ENCODE measurements around the gene CEP170. TPM values are rescaled to one million over a fixed set of nuclear protein-coding genes. Genes with fewer than 3 reads are reported as not detected.
A peak's percentile ranks its signal among the peaks of the same experiment; 100 is the strongest.

Gene CEP170
- 91.8 and 105 TPM in 2 replicates for total RNA-seq (2014; rRNA removed)
- polyA plus RNA-seq (2012): 19.8 TPM

DNA sequence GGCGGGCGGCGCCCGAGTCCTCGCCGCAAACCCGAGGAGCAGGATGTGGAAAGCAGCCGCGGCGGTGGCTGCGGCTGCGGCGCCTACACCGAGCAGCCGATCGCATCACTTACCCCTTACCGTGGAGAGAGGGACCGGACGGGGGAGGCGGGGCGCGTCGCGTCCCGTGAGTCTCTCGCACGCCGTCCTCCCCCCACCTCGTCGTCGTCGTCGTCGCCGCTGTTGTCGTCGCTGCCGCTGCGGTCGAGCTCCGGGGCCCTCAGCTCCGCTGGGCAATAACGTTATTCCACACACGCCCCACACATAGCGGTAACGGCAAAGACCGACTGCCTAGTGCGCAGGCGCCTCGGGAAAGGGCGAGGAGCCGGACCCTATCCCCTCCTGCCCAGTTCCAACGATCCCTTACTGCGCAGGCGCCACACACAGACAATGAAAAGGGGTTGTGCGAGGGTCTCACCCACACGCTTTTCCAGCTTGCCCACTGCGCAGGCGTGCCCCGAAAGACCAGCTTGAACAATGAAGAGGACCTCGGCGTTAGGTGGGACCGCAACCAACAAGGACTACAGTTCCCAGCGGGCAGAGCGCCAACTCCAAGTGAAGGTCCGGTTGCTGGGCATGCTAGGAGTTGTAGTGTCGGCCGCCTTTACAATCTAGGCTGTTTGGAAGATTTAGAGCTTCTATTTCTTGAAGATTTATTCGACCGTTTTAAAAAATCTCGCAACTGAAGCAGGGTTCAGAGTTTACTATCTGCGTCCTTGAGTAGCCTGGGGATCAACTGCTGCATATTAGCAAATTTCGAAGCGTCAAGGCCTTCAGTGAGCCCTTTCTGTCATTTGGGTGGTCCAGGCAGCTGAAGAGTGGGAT, at the start of gene CEP170:
TSS of gene CEP170 (minus strand) at position 355 of the 864 bp plus-strand sequence. CDS start 30,001 bp downstream, outside the sequence.
- DNase-seq (ENCODE audit: low read depth): peak; percentile 98

- DNase-seq (ENCODE audit: low read depth): peak; percentile 41
Observed at GRCh38 chr1:243301059-243301458, 46.0 kb upstream of the CEP170 start.

DNA sequence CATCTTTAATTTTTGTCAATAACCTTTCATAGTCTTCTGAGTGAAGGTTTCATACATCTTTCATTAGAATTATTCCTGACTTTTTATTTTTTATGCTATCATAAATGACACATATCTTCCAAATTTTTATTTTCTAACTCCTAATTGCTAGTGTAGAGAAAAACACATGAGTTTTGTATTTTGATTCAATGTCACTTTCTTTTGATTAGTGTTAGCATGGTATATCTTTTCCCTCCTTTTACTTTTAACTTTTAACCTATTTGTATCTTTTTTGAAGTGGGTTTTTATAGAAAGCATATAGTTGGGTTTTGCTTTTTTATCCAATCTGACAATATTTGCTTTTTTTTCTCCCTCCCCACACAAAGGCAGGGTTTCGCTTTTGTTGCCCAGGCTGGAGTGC, 44.0 kb upstream of the CEP170 start:
- DNase-seq (ENCODE audit: low read depth): no peak

DNA sequence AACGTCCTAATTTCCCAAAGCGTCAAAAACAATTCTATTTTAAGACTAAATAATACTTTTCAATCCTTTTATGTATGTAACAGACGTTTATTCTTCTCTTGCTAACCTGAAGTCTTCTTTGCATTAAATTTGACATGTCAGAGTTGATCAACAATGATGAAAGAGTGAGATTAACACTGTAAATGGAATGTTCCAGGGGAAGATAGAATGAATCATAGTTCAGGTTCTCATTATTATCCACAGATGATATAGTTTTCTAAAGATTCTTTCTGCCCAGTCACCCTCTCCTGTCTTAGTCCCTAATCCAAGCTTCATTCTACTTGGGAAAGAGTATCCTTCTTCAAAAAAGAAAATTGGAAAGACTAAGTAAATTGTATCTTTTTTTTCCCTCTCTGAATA, 39.6 kb upstream of the CEP170 start:
- DNase-seq (ENCODE audit: low read depth): peak; percentile 52

- no peak for DNase-seq (ENCODE audit: low read depth)
Observed at GRCh38 chr1:243293941-243294722, 39.1 kb upstream of the CEP170 start.

DNA sequence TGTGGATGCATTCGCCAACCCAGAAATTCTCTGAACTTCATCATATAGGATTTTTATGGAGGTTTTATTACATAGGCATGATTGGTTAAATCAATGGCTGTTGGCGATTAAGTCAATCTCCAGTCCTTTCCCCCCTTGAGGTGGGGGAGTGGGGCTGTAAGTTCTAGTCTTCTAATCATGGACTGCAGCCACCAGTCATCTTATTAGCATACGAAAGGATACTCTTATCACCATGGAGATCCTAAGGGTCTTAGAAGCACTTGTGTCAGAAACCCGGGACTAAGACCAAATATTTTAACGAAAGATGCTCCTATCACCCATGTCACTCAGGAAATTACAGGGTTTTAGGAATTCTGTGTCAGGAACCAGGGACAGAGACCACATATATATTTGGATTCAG, 37.0 kb upstream of the CEP170 start:
- no peak for DNase-seq (ENCODE audit: low read depth)

DNA sequence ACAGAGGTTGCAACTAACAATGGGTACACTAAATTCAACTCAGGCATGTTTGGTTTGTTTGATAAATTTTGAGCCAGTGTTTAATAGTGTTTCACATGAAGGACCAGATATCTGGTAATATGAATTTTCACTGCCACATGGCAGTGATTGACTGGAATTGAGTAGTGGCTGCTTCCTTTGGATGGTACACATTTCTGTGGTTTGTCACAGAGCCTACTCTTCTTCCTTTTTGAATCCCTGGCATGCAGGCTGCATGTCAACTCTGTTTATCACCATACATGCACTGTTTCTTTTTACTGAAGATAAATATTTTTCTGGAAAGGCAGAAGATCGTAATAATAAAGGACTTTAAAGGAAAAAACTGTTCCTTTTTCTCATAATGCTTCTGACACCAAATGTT, 36.2 kb upstream of the CEP170 start:
- DNase-seq (ENCODE audit: low read depth): peak; percentile 17

DNA sequence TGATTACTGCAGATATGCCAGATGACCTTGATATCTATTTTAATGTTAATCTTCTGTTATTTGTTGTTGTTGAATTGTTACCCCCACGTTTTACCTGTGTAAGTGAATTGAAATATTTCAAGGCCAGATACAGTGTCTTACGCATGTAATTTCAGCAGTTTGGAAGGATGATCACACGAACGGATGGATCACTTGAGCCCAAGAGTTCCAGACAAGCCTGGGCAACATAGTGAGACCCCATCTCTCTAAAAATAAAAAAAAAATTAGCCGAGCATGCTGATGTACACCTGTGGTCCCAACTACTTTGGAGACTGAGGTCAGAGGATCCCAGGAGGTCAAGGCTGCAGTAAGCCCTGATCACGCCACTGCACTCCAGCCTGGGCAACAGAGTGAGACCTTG, 33.0 kb upstream of the CEP170 start:
- no peak for DNase-seq (ENCODE audit: low read depth)

GRCh38 chr1:243287652-243288051, 32.6 kb upstream of the CEP170 start:
- DNase-seq (ENCODE audit: low read depth): peak; percentile 88

- DNase-seq (ENCODE audit: low read depth): peak; percentile 26
Observed at GRCh38 chr1:243287123-243287460, 32.0 kb upstream of the CEP170 start.

GRCh38 chr1:243286409-243287122, 31.5 kb upstream of the CEP170 start:
- peak; percentile 28 for DNase-seq (ENCODE audit: low read depth)

DNA sequence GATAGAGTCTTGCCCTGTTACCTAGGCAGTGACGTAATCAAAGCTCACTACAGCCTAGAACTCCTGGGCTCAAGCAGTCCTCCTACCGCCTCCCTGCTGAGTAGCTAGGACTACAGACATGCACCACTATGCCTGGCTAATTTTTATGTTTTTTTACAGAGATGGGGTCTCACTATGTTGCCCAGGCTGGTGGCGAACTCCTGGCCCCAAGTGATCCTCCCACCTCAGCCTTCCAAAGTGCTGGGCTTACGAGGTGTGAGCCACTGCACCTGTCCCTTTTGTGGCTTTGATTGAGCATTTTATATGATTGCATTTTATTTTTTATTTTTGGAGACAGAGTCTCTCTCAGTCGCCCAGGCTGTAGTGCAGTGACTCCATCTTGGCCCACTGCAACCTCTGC, 26.6 kb upstream of the CEP170 start:
- no peak for DNase-seq (ENCODE audit: low read depth)

DNA sequence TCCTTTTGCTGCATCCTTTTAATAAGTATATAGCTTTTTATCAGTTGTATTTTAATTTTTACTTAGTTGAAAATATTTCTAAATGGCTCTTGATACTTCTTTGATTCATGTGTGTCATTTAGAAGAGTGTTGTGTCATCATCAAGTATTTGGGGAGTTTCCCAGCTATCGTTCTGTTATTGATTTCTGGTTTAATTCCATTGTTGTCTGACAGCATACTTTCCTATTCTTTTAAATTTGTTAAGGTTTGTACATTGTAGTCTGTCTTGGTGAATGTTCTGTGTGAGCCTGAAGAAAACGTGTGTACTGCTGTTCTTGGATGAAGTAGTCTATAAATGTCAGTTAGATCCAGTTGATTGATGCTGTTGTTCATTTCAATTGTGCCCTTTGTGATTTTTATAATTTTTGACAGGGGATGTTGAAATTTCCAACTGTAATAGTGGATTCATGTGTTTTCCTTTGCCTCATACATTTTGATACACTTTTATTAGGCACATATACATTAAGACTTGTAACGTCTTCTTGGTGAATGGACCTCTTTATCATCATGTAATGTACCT, 25.6 kb upstream of the CEP170 start:
- no peak for DNase-seq (ENCODE audit: low read depth)

GRCh38 chr1:243275316-243275715, 20.2 kb upstream of the CEP170 start:
- no peak for DNase-seq (ENCODE audit: low read depth)

GRCh38 chr1:243273945-243274344, 18.9 kb upstream of the CEP170 start:
- DNase-seq (ENCODE audit: low read depth): no peak

GRCh38 chr1:243273506-243273905, 18.4 kb upstream of the CEP170 start:
- DNase-seq (ENCODE audit: low read depth): no peak

GRCh38 chr1:243272401-243272800, 17.3 kb upstream of the CEP170 start:
- no peak for DNase-seq (ENCODE audit: low read depth)

- DNase-seq (ENCODE audit: low read depth): no peak
Observed at GRCh38 chr1:243271996-243272395, 16.9 kb upstream of the CEP170 start.

GRCh38 chr1:243270097-243270864, 15.2 kb upstream of the CEP170 start:
- no peak for DNase-seq (ENCODE audit: low read depth)

- no peak for DNase-seq (ENCODE audit: low read depth)
Observed at GRCh38 chr1:243269461-243269801, 14.3 kb upstream of the CEP170 start.

Measured in LHCN-M2 (cell line).